Cerebellar nuclear complex (tissue), 1 donor: ENCODE measurements around the gene CAGE1.

ENCODE experiments used
- DNase-seq, 2 experiments: peaks; one replicate each; lab custom pipeline; 2025; lab: John Stamatoyannopoulos, UW

CAGE1 gene

GRCh38 chr6:7389451-7390225 lies at the start of gene CAGE1, which contains the start of gene RIOK1:
CAGE1 (minus strand) TSS chr6:7389742; CDS start chr6:7387173, 2,569 bp downstream.
RIOK1 (plus strand) TSS chr6:7389808; CDS start chr6:7390003, 195 bp downstream.
- DNase-seq: peak; percentile 56 to 72

- DNase-seq: no peak
These were observed 49.7 kb upstream of the CAGE1 start for GRCh38 chr6:7439228-7439627.

GRCh38 chr6:7438011-7438410 lies 48.5 kb upstream of the CAGE1 start:
- DNase-seq: no peak

- DNase-seq: no peak
These were observed 45.1 kb upstream of the CAGE1 start for GRCh38 chr6:7434672-7435071.

- no peak for DNase-seq
These were observed 43.6 kb upstream of the CAGE1 start for GRCh38 chr6:7433121-7433617.

- no peak for DNase-seq
These were observed 43.0 kb upstream of the CAGE1 start for GRCh38 chr6:7432391-7433120.

GRCh38 chr6:7431674-7432390 lies 42.3 kb upstream of the CAGE1 start:
- DNase-seq: no peak

- no peak for DNase-seq
These were observed 41.8 kb upstream of the CAGE1 start for GRCh38 chr6:7431313-7431673.

- no peak for DNase-seq
These were observed 37.1 kb upstream of the CAGE1 start for GRCh38 chr6:7426447-7427169.

GRCh38 chr6:7425808-7426190 lies 36.3 kb upstream of the CAGE1 start:
- no peak for DNase-seq

- DNase-seq: no peak
These were observed 35.6 kb upstream of the CAGE1 start for GRCh38 chr6:7424967-7425807.

GRCh38 chr6:7424058-7424457 lies 34.5 kb upstream of the CAGE1 start:
- DNase-seq: no peak

- no peak for DNase-seq
These were observed 31.5 kb upstream of the CAGE1 start for GRCh38 chr6:7421066-7421465.

GRCh38 chr6:7419065-7419464 lies 29.5 kb upstream of the CAGE1 start:
- no peak for DNase-seq

GRCh38 chr6:7418238-7418905 lies 28.8 kb upstream of the CAGE1 start:
- DNase-seq: no peak

- no peak for DNase-seq
These were observed 28.1 kb upstream of the CAGE1 start for GRCh38 chr6:7417684-7418083.

GRCh38 chr6:7414811-7415210 lies 25.3 kb upstream of the CAGE1 start:
- DNase-seq: no peak

- DNase-seq: no peak
These were observed 23.7 kb upstream of the CAGE1 start for GRCh38 chr6:7413151-7413823.

GRCh38 chr6:7411328-7411727 lies 21.8 kb upstream of the CAGE1 start:
- no peak for DNase-seq

GRCh38 chr6:7410851-7411250 lies 21.3 kb upstream of the CAGE1 start:
- DNase-seq: no peak
